ENCODE data around the gene PHF19.

PHF19 gene

DNA sequence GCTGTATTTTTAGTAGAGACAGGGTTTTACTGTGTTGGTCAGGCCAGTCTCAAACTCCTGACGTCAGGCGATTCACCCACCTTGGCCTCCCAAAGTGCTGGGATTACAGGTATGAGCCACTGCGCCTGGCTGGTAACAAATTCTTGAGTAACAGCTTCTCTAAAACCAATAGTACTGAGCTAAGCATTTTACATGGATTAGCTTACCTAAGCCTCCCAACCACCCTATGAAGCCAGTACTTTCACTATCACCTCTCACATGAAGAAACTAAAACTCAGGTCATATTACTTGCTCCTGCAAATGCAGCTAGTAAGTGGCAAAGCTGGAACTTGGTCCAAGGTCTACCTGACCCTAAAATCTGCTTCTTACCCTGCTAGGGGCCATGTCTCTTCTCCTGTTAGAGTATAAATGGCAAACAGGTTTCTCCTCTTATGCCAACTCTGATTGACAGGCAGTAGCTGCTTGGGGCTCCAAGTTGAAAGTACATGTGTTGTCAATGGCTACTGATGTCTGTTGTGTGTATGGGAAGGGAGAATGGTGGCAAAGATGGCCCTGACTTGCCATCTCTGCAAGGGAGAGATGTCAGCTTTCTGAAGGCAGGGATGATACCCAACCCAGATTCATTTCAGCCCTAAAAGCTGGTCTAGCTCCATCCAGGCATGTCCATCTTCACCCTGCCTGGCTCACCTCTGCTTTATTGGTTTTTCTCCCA lies 4.0 kb downstream of the PHF19 start:
- no peak for FAIRE-seq

DNA sequence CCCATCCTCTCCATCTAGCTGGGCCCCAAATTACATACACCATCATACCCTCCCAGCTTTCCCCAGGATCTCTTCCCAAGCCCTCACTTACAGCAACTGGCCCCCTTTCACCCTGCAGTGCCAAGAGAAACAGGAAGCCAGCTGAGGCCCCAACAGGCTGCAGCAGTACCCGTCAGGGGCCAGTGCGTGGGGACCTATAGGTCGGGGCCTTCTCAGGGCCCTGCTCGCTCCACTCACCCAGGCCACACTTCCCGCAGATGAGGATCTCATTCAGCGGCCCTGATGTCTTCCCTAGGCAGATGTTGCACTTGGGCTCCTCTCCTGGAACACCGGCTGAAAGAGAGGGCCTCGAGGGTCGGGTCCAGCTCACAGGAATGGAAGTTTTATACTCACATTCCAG lies 6.8 kb downstream of the PHF19 start:
- FAIRE-seq, result no peak

DNA sequence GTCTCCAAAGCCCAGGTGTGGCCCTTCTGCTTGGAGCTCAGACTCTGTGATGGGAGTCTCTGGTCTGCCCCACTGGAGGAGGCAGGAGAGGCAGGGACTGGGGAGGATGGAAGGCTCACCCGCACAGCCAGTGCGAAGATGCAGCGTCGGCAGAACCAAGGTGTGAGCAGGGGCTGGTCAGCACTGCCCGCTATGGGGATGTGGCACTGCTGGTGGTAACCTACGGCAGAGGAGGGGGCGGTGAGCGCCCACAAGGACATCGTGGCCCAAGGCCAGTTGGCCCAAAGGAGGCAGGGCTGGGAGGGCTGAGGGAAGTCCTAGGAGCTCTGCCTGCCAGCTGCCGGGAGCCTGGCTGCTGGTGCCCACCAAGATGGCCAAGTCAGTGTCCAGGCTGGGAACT lies 7.3 kb downstream of the PHF19 start:
- FAIRE-seq, result no peak

DNA sequence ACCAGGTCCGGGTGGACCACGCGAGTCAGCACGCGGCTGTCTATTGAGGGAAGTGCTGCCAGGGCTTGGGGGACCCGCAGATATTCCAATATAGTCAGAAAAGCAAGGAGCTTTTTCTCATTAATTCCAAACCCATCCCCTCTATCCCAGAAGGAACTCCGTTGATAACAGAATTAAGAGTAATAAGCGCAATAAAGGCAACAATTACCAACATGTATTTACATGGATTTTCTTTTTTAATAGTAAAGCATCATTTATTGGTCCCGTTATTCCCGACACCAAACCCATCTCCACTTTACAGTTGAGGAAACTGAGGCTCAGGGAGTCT lies 7.7 kb downstream of the PHF19 start:
- FAIRE-seq, result no peak

DNA sequence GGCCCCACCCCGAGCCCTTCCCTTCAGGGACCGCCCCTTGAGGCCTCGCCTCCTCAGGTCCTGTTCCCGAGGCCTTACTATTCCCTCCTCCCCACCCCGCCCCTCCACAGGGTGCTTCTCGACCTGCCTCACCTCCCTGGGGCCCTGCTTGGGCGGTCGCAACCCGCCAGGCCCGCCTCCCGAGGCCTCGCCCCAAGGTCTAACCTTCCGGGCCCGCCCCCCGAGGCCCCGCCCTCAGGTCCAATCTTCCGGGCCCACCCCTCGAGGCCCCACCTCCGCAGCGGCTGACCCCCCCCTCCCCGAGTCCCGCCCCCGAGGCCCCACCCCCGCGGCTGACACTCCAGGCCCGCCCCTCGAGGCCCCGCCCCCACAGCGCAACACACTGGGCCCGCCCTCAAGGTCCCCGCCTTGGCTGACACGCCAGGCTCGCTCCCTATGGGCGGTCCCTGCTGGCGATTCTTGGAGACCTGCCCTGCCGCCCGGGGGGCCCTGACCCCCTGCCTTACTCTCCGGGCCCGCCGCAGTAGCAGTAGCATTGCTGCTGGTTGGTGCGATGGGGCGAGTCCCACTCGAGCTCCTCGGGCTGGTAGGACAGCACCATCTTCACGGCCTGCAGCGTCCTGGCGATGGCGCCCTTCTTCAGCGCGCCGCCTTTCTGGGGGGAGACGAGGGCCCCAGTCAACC lies 8.2 kb downstream of the PHF19 start:
- FAIRE-seq, result no peak

DNA sequence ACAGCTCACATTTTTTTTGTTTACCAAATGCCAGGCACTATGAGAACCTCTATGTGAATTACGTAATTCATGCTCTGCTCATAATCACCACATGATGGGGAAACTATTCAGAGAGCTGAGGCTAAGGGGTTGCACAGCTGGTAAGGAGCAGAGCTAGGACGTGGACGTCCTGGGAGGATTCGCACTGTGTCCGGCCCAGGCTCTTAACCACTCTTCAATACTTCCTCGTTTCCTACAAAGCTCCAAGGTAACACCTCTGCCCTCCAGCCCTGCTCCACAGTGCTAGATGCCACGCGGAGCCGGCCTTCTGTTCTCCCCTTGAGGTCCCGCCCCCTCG lies 8.7 kb downstream of the PHF19 start:
- FAIRE-seq, result no peak

DNA sequence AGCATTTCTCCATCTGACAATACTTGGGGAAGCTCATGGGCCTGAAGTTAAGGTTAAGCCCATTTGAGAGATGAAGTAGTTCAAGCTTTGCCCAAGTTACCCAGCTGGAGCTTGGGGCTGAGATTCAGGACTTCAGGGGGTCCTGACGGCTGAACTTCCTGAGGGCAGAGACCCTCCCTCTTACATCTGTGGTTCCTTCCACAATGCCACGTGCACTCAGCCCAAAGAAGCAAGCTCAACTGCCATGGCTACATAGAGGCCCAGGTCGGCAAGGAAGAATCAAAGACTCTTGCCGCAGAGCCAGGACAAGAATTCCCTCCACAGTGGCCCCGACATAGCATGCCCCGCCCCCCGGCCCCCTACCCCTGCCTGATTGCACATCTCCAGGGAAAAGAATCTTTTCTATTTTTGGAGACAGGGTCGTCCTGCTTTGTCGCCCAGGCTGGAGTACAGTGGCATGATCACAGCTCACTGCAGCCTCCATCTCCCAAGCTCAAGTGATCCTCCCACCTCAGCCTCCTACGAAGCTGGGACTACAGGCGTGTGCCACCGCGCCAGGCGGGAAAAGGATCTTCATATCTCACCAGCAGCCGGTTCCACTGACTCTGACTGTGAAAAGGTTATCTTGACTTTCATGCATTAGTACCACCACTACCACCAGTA lies 9.2 kb downstream of the PHF19 start:
- no peak for FAIRE-seq

DNA sequence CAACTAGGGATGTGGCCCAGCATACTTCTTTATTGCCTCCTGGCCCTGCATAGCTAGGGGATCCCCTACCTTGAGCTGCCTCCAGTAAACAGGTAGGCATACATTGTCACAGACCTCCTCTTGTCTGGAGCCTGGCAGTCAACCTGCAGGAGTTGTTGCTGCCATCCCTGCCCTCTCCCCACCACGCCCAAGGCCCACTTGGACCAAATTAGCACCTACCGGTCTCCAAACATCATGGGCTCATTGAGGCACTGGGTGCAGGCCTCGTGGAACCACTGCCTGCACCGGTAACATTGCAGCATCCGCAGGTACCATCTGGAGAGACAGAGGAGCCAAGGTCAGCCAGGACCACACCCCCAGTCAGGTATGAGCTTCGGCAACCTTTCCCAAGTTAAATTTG lies 10.3 kb downstream of the PHF19 start:
- FAIRE-seq, result no peak

DNA sequence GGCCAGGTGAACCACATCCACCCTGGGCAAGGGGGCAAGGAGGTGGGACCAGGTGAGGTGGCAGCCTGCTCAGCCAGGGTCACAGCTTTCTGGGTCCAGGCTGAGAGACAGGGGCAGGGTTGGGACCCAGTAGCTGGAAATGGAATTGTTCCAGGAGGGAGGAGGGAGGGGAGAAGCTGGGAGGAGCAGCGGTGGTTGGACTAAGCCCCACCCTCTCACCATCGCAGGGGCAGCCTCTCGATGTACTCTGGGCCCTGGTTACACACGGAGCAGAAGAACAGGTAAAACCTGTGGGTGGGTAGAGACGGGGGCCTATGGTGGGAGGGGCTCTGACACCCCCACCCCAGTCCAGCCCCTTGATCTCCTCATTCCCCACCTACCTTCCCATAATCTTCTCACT lies 11.2 kb downstream of the PHF19 start:
- FAIRE-seq, result no peak

DNA sequence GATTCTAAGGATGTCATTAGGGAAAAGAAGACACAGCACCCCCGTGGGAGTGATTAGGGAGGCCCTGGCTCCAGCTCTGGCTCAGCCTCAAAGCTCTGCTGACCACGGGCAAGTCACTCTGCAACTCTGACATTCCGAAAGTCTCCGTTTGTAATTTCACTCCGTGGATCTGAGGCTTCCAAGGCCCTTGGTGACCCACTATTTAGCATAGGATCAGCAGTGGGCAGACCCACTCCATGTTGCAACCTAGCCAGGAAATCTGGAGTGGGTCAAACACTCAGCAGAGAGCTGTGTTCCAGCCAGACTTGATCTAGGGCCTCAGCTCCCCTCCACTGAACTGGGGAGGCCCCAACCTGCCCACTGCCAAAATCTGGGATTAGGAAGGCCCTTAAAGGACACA lies 11.8 kb downstream of the PHF19 start:
- FAIRE-seq, result no peak

DNA sequence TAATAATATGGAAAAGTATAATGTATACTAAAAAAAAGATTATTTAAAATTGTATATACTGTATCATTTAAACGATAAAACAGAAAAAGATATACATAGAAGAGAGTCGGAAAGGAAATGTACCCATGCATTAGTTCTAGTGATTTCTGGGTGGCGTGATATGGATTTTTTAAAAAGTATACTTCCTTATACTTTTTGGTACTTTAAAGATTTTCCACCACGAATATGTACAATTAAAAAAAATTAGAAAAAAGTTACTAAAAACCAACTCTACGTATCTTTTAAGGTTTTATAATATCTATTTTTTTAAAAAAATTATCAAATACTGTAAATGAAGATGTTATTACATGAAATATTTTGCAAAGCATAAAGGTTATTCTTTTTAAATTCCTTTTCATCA lies 12.3 kb downstream of the PHF19 start:
- FAIRE-seq, result no peak

DNA sequence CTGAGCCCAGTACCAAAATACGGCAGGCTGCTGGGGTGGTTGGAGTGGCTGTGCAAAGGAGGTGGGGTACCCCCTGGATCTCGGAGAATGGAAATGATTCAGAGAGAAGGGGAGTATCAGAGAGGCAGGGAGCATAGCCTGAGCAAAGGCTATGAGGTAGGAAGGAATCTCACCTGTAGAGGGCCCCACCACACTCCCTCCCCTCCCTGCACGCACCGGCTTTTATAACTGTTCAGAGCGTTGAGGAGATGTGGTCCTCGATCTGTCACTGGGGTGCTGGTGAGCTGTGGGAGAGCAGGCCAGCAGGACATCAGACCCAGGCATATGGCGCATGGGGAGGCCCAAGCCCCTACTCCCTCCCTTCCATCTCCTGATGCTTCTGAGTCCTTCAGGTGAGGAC lies 13.2 kb downstream of the PHF19 start:
- FAIRE-seq, result no peak

DNA sequence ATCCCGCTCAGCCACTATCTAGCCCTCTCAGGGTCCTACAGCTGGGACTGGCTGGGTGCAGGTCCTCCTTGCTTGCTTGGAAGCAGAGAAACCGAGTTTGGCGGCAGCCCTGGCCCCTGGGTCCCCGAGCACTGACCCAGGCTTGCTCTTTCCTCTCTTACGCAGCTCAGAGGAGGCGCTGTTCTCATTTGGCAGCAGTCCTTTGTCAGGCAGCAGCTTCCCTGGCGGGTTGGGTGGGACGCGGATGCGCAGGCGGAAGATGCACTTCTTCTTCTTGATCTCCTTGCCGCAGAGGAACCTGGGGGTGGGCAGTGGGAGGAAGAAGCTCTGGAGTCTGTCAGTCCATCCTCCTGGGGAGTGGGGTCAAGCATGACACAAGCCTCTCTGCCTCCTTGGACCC lies 14.5 kb downstream of the PHF19 start:
- FAIRE-seq, result no peak

DNA sequence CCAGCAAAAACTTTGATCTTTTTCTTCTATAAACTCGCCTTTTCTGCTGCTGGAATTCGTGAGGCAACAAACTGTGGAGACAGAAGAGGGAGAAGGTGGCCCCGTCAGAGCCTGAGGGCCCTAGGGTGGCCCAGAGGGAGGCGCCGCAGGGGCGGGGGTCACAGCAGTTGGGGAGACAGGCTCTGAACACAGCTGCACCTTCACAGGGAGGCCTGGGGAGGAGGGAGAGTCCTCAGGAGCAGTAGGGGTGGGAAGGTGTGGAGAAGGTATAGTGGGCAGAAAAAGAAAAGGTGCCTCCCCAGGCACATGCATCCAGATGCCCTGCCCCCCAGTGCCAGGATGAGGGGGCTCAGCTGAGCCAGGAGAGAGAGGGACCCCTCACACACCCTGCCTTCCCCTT lies 15.1 kb downstream of the PHF19 start:
- no peak for FAIRE-seq

DNA sequence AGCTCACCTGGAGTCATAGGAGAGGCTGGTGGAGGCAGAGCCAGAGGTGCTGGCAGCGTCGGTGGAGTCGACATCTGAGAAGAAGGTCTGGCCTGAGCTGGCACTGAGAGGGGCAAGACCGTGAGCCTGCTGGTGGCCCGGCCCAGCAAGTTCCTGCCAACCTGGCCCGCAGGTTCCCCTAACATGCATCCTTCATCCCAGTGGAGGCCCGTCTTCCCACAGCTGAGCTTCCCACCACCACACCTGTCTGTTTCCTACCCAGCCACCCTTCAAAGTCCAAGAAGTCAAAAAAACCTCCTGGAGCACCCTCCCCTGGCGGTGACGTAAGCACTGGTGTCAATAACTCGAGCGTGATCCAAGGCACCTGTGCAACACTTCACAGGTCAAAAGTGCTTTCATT lies 16.9 kb downstream of the PHF19 start:
- no peak for FAIRE-seq

DNA sequence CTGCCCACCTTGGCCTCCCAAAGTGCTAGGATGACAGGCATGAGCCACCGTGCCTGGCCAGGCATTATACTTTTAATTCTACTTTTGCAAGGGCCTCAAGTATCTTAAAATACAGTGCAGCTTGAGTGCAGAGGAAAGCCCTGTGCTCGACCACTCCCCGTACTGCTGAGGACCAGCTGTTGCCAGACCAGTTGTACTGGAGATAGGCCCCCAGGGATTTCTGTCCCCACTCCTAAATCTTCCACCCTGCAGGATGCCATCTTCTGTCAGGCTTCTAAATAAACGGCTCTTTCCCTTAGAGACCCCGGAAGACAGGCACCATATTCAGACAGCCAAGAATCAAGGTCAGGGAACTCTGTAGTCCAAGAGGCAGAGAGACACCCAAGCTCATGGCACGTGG lies 17.6 kb downstream of the PHF19 start:
- FAIRE-seq, result no peak

DNA sequence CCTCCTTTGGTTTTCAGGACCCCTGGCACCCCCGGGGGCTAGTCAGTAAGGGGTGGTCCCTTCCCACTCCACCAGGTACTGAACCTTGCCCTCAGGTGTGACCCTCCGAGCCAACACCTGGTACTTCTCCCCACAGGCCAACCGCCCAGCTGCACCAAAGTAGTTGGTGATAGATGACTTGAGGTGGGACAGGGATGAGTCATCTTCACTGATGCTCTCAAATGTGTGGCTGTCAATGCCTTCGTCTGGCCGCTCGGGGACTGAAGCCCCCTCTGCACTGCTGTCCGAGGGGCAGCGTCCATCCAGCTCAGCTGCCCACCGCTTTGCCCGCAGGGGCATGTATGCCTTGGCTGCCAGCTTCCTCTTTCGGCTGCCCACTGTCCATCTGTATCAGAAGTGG lies 19.1 kb downstream of the PHF19 start:
- no peak for FAIRE-seq

DNA sequence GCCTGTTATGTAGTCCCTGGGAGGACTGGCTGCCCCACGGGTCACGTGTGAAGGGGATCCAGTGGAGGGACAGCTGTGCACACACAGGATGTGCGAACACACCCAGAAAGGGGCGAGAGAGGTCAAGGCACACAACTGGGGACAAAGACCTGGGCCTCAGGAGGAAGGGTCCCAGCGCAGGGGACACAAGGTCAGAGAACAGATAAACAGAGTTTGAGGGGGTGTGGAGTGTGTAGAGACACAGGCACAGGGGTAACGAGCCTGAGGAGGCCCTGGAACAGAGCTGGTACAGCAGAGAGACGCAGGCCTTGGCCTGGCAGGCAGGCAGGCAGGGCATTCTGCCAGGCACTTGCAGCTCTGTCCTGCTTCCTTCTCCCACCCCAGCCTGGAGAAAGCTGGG lies 19.5 kb downstream of the PHF19 start:
- no peak for FAIRE-seq

DNA sequence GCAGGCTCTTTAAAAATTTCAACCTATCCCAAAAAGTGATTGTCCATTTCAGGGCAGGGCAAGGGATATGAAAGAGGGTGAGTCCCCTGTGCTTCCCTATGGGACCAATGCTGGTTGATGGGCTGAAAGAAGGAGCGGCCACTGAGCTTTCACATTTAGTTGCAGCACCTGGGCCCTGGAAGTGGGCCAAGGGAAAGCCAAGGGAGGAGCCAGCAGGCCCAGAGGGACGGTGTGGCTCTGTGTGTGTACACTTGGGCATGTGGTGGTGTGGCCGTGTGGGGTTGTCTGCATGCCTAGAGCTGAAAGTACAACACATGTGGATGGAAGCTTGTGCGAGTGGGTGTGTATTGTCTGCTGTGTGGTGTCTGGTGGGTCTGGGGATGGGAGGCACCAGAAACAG lies 20.3 kb downstream of the PHF19 start:
- no peak for FAIRE-seq

DNA sequence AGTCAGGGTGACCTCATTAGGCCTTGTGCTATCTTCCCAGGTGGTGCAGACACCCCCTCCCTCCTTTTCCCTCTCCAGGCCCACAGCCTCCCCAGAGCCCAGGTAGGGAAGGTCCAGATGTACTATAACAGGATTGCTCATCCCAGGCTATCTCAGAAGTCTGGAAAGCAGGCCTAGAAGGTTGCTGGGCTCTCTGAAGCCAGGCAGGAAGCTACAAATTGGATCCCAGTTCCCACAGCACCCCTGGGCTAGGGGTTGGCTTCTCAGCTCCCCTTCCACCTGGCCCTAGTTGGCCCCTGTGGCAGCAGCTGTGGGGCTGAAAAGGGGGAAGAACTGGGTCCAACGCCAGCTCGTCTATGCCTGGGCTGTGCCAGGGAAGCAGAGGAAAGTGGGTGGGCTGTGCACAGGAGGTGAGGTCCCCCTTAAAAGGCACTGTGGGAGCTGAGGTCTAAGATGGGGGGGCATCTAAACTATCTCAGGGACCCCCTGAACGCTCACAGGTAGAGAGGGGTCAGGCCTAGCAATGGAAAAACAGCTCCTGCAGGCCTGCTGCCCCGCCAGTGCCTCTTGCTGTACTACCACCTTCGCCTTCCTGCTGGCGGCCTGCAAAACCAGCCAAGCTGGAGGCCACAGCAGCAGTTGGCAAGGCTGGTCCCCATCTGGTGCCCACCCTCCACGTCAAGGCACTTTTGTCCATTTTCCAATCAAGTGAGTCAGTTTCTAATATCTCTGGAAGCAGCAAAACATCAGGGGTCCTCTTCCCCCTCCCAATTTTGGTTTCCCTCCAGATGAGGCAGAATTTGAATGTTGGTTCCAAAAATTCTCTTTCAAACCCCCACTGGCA lies 20.9 kb downstream of the PHF19 start:
- FAIRE-seq, result no peak

DNA sequence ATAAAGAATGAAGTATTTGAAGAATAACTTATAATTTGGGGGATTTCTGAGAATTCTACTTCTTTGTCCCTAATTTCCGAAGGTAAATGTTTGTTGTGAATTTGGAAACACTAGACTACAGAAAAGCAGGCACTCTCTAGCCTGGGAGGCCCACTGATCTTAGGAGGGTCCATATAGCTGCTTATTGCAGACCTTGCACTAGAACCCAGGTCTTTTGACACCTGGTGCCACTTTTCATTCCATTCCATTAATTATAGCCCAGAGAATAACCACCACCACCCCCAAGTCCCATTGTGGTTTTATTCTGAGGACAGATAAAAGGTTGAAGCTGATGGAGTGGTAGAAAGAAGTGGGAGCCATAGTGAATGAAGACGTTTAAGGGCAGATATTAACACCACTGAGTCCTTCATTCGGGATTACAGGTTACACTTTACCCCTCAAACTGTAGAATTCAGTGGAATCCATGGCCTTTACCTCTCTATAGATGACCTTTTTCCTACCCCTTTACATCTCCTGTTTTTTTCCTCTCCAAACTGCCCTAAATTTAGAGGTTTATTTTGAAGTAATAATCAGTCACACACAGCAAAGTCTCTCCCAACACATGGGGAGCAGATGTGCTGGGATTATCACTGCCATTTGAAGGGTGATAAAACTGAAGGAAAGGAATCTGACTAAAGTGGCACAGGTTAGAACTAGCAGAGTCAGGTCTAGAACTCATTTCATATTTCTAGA lies 22.2 kb downstream of the PHF19 start:
- FAIRE-seq, result no peak

DNA sequence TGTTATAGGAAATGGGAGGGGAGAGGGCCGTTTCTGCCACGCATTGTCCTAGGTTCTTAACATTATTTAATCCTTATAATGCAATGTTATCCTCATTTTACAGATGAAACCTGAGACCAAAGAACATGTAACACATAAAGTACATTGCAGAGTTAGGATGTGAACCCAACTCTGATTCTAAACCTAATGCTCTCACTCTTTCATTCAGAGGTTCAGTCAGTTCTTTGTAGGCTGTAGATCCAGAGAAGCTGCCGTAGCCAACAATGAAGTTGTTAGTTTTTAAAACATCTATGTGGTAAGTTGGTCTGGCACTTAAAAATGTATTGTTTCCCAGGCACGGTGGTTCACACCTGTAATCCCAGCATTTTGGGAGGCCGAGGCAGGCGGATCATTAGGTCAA lies 23.8 kb downstream of the PHF19 start:
- no peak for FAIRE-seq
